DOHH2 (cell line): Measurements from ENCODE around the gene JMJD8.

ENCODE experiments used
- H3F3A ChIP-seq: fragments of 200-600 bp; sonication (generic), shearing (Covaris generic); 2 replicates; pipeline ENCODE4 v1.6.0; 2016; ENCODE audit warnings: antibody characterized with exemption, mild to moderate bottlenecking; ENCODE audit not compliant: control insufficient read depth, insufficient read depth
- H3K27ac ChIP-seq: fragments of 200-600 bp; sonication (generic); 2 replicates; pipeline ENCODE4 v1.5.1; 2014; ENCODE audit warnings: low read depth, mild to moderate bottlenecking, low read length, moderate library complexity
- H3K27me3 ChIP-seq: fragments of 200-600 bp; sonication (generic); 2 replicates; pipeline ENCODE4 v1.6.1; 2014; ENCODE audit warnings: mild to moderate bottlenecking, low read length, mixed read lengths; ENCODE audit not compliant: control insufficient read depth
- H3K36me3 ChIP-seq: fragments of 200-600 bp; sonication (generic); 2 replicates; pipeline ENCODE4 v1.6.1; 2014; ENCODE audit warnings: mild to moderate bottlenecking, low read length, moderate library complexity, mixed read lengths; ENCODE audit not compliant: control insufficient read depth
- H3K4me1 ChIP-seq: fragments of 200-600 bp; sonication (generic); 2 replicates; pipeline ENCODE4 v1.6.1; 2014; ENCODE audit warnings: mild to moderate bottlenecking, low read length, mixed read lengths; ENCODE audit not compliant: control insufficient read depth
- H3K4me2 ChIP-seq: fragments of 200-600 bp; sonication (generic); 2 replicates; pipeline ENCODE4 v1.6.0; 2014; ENCODE audit warnings: mild to moderate bottlenecking, low read length, moderate library complexity
- H3K4me3 ChIP-seq: fragments of 200-600 bp; sonication (generic); 2 replicates; pipeline ENCODE4 v1.5.1; 2014; ENCODE audit warnings: mild to moderate bottlenecking, low read length, mixed read lengths
- H3K79me2 ChIP-seq: fragments of 200-600 bp; sonication (generic); 2 replicates; pipeline ENCODE4 v1.6.1; 2014; ENCODE audit warnings: mild to moderate bottlenecking, low read length, mixed read lengths; ENCODE audit not compliant: control insufficient read depth
- H3K9me2 ChIP-seq: fragments of 200-600 bp; sonication (generic); replicated peaks from 2 replicates; pipeline ENCODE4 v1.6.1; 2014; ENCODE audit warnings: mild to moderate bottlenecking, low read length, mixed read lengths; ENCODE audit not compliant: control insufficient read depth
- H3K9me3 ChIP-seq: fragments of 200-600 bp; sonication (generic); 2 replicates; pipeline ENCODE4 v1.6.1; 2014; ENCODE audit warnings: antibody characterized with exemption, low read length, mixed read lengths; ENCODE audit not compliant: control insufficient read depth, insufficient read depth
- H4K20me1 ChIP-seq: fragments of 200-600 bp; sonication (generic); 2 replicates; pipeline ENCODE4 v1.6.0; 2014; ENCODE audit warnings: low read depth, mild to moderate bottlenecking, antibody characterized with exemption, low read length, moderate library complexity; ENCODE audit not compliant: control insufficient read depth, insufficient read depth
- CTCF ChIP-seq: fragments of 200-600 bp; sonication (generic); IDR thresholded peaks from one replicate; pipeline ENCODE4 v1.5.1; 2014; ENCODE audit warnings: antibody characterized with exemption, mild to moderate bottlenecking, low read depth, low read length; ENCODE audit not compliant: poor library complexity, severe bottlenecking
- EZH2phosphoT487 ChIP-seq: fragments of 200-600 bp; sonication (generic); IDR thresholded peaks from 2 replicates; pipeline ENCODE4 v1.6.1; 2017; ENCODE audit warnings: borderline replicate concordance, mild to moderate bottlenecking, antibody characterized with exemption, low read length, moderate library complexity, mixed read lengths

Gene JMJD8

GRCh38 chr16:647173-647902, 36.8 kb downstream of the JMJD8 start:
- peaks cover 44% of the 10 kb centered on the region for H3K4me1 ChIP-seq
- no peaks in the 10 kb centered on the region for H3K27me3 ChIP-seq
- H3K79me2 ChIP-seq, result peaks cover 80% of the 10 kb centered on the region
- H3K36me3 ChIP-seq, result peaks cover 49% of the 10 kb centered on the region
- peak overlapping the region; percentile 99 for H3K4me2 ChIP-seq
- H3K27ac ChIP-seq, result no peak overlapping the region
- H3K4me3 ChIP-seq, result peak overlapping the region; percentile 80
- H3F3A ChIP-seq, result peaks cover 7% of the 10 kb centered on the region
- H3K9me2 ChIP-seq, result no peaks in the 10 kb centered on the region
- no peaks in the 10 kb centered on the region for H4K20me1 ChIP-seq
- TF ChIP-seq EZH2phosphoT487, result no peak
- no peaks in the 10 kb centered on the region for H3K9me3 ChIP-seq

- Histone ChIP-seq H3K27ac (no peak overlapping the region), H3K9me3 (no peaks in the 10 kb centered on the region), H3K4me1 (peaks cover 44% of the 10 kb centered on the region), H3K4me2 (peak overlapping the region; percentile 99; the same call in 1 of the 2 replicates), H3K36me3 (peaks cover 50% of the 10 kb centered on the region), H4K20me1 (no peaks in the 10 kb centered on the region), H3K27me3 (no peaks in the 10 kb centered on the region), H3K4me3 (no peak overlapping the region), H3K79me2 (peaks cover 86% of the 10 kb centered on the region), H3F3A (peaks cover 7% of the 10 kb centered on the region), H3K9me2 (no peaks in the 10 kb centered on the region)
- TF ChIP-seq CTCF (no peak), EZH2phosphoT487 (no peak)
These were observed 37.4 kb downstream of the JMJD8 start for GRCh38 chr16:646679-647172.

- H3K4me2 ChIP-seq, result no peak overlapping the region; the same call in 1 of the 2 replicates
These were observed 38.1 kb downstream of the JMJD8 start for GRCh38 chr16:645852-646678.

More at GRCh38 chr16:645852-646678, 38.1 kb downstream of the JMJD8 start:
- Histone ChIP-seq H3K4me1 (peaks cover 45% of the 10 kb centered on the region), H3K9me2 (no peaks in the 10 kb centered on the region), H3K27ac (no peak overlapping the region), H3K27me3 (no peaks in the 10 kb centered on the region), H3K79me2 (peaks cover 91% of the 10 kb centered on the region), H3K4me3 (no peak overlapping the region), H3F3A (peaks cover 7% of the 10 kb centered on the region), H4K20me1 (no peaks in the 10 kb centered on the region), H3K36me3 (peaks cover 46% of the 10 kb centered on the region), H3K9me3 (no peaks in the 10 kb centered on the region)
- no peak for TF ChIP-seq EZH2phosphoT487
- TF ChIP-seq CTCF, result no peak
